Trophoblast cell (in vitro differentiated cells and primary cell): Measurements from ENCODE around the gene RPTOR.
A peak's percentile ranks its signal among the peaks of the same experiment; 100 is the strongest.

ENCODE experiments used
- DNase-seq, 2 donors: peaks; one replicate each; pipeline ENCODE4 v3.0.0-alpha.2; 2016
- H2AFZ ChIP-seq: 2 replicates; pipeline ENCODE4 v1.6.1; 2013; ENCODE audit warnings: low read length, moderate library complexity, mild to moderate bottlenecking; ENCODE audit not compliant: insufficient read depth, poor library complexity
- H2AK5ac ChIP-seq: 2 replicates; pipeline ENCODE4 v1.6.1; 2013; ENCODE audit warnings: mild to moderate bottlenecking, low read length
- H2BK120ac ChIP-seq: 2 replicates; pipeline ENCODE4 v1.6.1; 2013; ENCODE audit warnings: low read length, mild to moderate bottlenecking, moderate library complexity; ENCODE audit not compliant: insufficient read depth, poor library complexity
- H2BK12ac ChIP-seq: 2 replicates; pipeline ENCODE4 v1.6.1; 2013; ENCODE audit warnings: mild to moderate bottlenecking, low read length, moderate library complexity
- H2BK5ac ChIP-seq: 2 replicates; pipeline ENCODE4 v1.6.1; 2013; ENCODE audit warnings: low read length, low read depth, moderate library complexity, mild to moderate bottlenecking; ENCODE audit not compliant: poor library complexity
- H3K14ac ChIP-seq: 2 replicates; pipeline ENCODE4 v1.6.1; 2013; ENCODE audit warnings: mild to moderate bottlenecking, low read length
- H3K18ac ChIP-seq: 2 replicates; pipeline ENCODE4 v1.6.1; 2013; ENCODE audit warnings: mild to moderate bottlenecking, low read length
- H3K23ac ChIP-seq: 2 replicates; pipeline ENCODE4 v1.6.1; 2013; ENCODE audit warnings: low read length
- H3K27ac ChIP-seq: 2 replicates; pipeline ENCODE4 v1.5.1; 2013; ENCODE audit warnings: low read depth, mild to moderate bottlenecking, inconsistent platforms, low read length, moderate library complexity
- H3K27me3 ChIP-seq: 2 replicates; pipeline ENCODE4 v1.6.1; 2013; ENCODE audit warnings: inconsistent platforms, mild to moderate bottlenecking, low read length, moderate library complexity; ENCODE audit not compliant: insufficient read depth
- H3K36me3 ChIP-seq, 2 experiments: 1 replicate in 1 of 2; 2 replicates in 1 of 2; pipeline ENCODE4 v1.6.1; 2013; ENCODE audit warnings: low read length in 2 of 2, mild to moderate bottlenecking in 2 of 2, moderate library complexity in 1 of 2; ENCODE audit not compliant: insufficient read depth in 2 of 2, control insufficient read depth in 1 of 2
- H3K4ac ChIP-seq: 2 replicates; pipeline ENCODE4 v1.6.1; 2013; ENCODE audit warnings: low read depth, mild to moderate bottlenecking, low read length, moderate library complexity
- H3K4me1 ChIP-seq, 2 experiments: 1 replicate in 1 of 2; 2 replicates in 1 of 2; pipeline ENCODE4 v1.6.1; 2013; ENCODE audit warnings: low read length in 2 of 2, mild to moderate bottlenecking in 2 of 2, moderate library complexity in 1 of 2; ENCODE audit not compliant: insufficient read depth in 2 of 2, control insufficient read depth in 1 of 2
- H3K4me2 ChIP-seq: 2 replicates; pipeline ENCODE4 v1.6.1; 2013; ENCODE audit warnings: inconsistent platforms, mild to moderate bottlenecking, low read length, moderate library complexity
- H3K4me3 ChIP-seq: 2 replicates; pipeline ENCODE4 v1.5.1; 2013; ENCODE audit warnings: mild to moderate bottlenecking, low read depth, low read length, inconsistent platforms
- H3K79me1 ChIP-seq: one replicate; pipeline ENCODE4 v1.6.1; 2013; ENCODE audit warnings: low read length
- H3K79me2 ChIP-seq: 2 replicates; pipeline ENCODE4 v1.6.1; 2013; ENCODE audit warnings: low read length, mild to moderate bottlenecking; ENCODE audit not compliant: control insufficient read depth, insufficient read depth, poor library complexity
- H3K9ac ChIP-seq: 2 replicates; pipeline ENCODE4 v1.6.1; 2013; ENCODE audit warnings: mild to moderate bottlenecking, low read length
- H3K9me3 ChIP-seq: 2 replicates; pipeline ENCODE4 v1.6.1; 2013; ENCODE audit warnings: low read depth, mild to moderate bottlenecking, control low read depth, inconsistent platforms, low read length; ENCODE audit not compliant: insufficient read depth
- H4K12ac ChIP-seq: 2 replicates; pipeline ENCODE4 v1.6.1; 2013; ENCODE audit warnings: low read depth, mild to moderate bottlenecking, low read length, moderate library complexity
- H4K8ac ChIP-seq: 2 replicates; pipeline ENCODE4 v1.6.1; 2013; ENCODE audit warnings: low read depth, mild to moderate bottlenecking, low read length, moderate library complexity
- H4K91ac ChIP-seq: one replicate; pipeline ENCODE4 v1.6.1; 2013; ENCODE audit warnings: low read depth, mild to moderate bottlenecking, low read length, moderate library complexity
- WGBS: extraction: QIAGEN DNeasy Blood & Tissue Kit; methylation state at CpG from one replicate; pipeline ENCODE4 v1.1.7; 2013; ENCODE audit warnings: missing lambda C conversion rate; ENCODE audit not compliant: insufficient read length, insufficient coverage; ENCODE audit errors: extremely low coverage; 5-methylcytosine and 5-hydroxymethylcytosine counted together

RPTOR gene

GRCh38 chr17:80740141-80740540, 195.5 kb downstream of the RPTOR start:
- H2BK120ac ChIP-seq: no peak overlapping the region
- no peak overlapping the region for H2BK5ac ChIP-seq
- no peak overlapping the region for H4K8ac ChIP-seq
- no peak overlapping the region for H4K12ac ChIP-seq
- no peak overlapping the region for H2AK5ac ChIP-seq
- no peak for DNase-seq
- H3K27ac ChIP-seq: no peak overlapping the region
- H4K91ac ChIP-seq: no peak overlapping the region
- no peak overlapping the region for H3K4me3 ChIP-seq
- no CpG with 5 or more reads among the region's 3 CpGs for WGBS
- no peak overlapping the region for H3K18ac ChIP-seq
- no peak overlapping the region for H2AFZ ChIP-seq
- no peaks in the 10 kb centered on the region for H3K79me2 ChIP-seq
- no peak overlapping the region for H3K4me2 ChIP-seq
- H3K23ac ChIP-seq: no peak overlapping the region
- H3K4me1 ChIP-seq: no peaks in the 10 kb centered on the region
- peaks cover 3% of the 10 kb centered on the region in 2 experiments for H3K36me3 ChIP-seq
- no peak overlapping the region for H2BK12ac ChIP-seq
- no peak overlapping the region for H3K14ac ChIP-seq
- no peaks in the 10 kb centered on the region for H3K27me3 ChIP-seq
- peaks cover 8% of the 10 kb centered on the region for H3K9me3 ChIP-seq
- no peaks in the 10 kb centered on the region for H3K79me1 ChIP-seq
- H3K9ac ChIP-seq: no peak overlapping the region
- no peak overlapping the region for H3K4ac ChIP-seq

GRCh38 chr17:80742091-80742490, 197.5 kb downstream of the RPTOR start:
- peaks cover 3% of the 10 kb centered on the region in 2 experiments for H3K36me3 ChIP-seq
- peaks cover 8% of the 10 kb centered on the region for H3K9me3 ChIP-seq
- no peak overlapping the region for H3K4ac ChIP-seq
- H4K8ac ChIP-seq: no peak overlapping the region
- H3K27ac ChIP-seq: no peak overlapping the region
- no peak overlapping the region for H2BK12ac ChIP-seq
- no peak for DNase-seq
- no peak overlapping the region for H2BK120ac ChIP-seq
- no peak overlapping the region for H3K9ac ChIP-seq
- H4K91ac ChIP-seq: no peak overlapping the region
- WGBS: no CpG with 5 or more reads among the region's 8 CpGs
- H3K18ac ChIP-seq: no peak overlapping the region
- no peak overlapping the region for H2BK5ac ChIP-seq
- H3K14ac ChIP-seq: no peak overlapping the region
- H2AFZ ChIP-seq: no peak overlapping the region
- H2AK5ac ChIP-seq: no peak overlapping the region
- no peaks in the 10 kb centered on the region for H3K27me3 ChIP-seq
- no peaks in the 10 kb centered on the region for H3K79me1 ChIP-seq
- no peak overlapping the region for H3K23ac ChIP-seq
- no peak overlapping the region for H3K4me3 ChIP-seq
- no peaks in the 10 kb centered on the region for H3K4me1 ChIP-seq
- H3K79me2 ChIP-seq: no peaks in the 10 kb centered on the region
- H3K4me2 ChIP-seq: no peak overlapping the region
- H4K12ac ChIP-seq: no peak overlapping the region

GRCh38 chr17:80742581-80743180, 198.0 kb downstream of the RPTOR start:
- H3K79me1 ChIP-seq: no peaks in the 10 kb centered on the region
- H2AK5ac ChIP-seq: no peak overlapping the region
- H3K4me2 ChIP-seq: no peak overlapping the region
- H2AFZ ChIP-seq: no peak overlapping the region
- peaks cover 8% of the 10 kb centered on the region for H3K9me3 ChIP-seq
- no peak overlapping the region for H4K8ac ChIP-seq
- H3K9ac ChIP-seq: no peak overlapping the region
- no peaks in the 10 kb centered on the region for H3K4me1 ChIP-seq
- no peak overlapping the region for H3K27ac ChIP-seq
- no peaks in the 10 kb centered on the region for H3K79me2 ChIP-seq
- no peak overlapping the region for H2BK5ac ChIP-seq
- no peak overlapping the region for H3K4me3 ChIP-seq
- no peak overlapping the region for H2BK120ac ChIP-seq
- H3K4ac ChIP-seq: no peak overlapping the region
- no peak overlapping the region for H4K12ac ChIP-seq
- DNase-seq: no peak
- no peak overlapping the region for H2BK12ac ChIP-seq
- H3K27me3 ChIP-seq: no peaks in the 10 kb centered on the region
- no peak overlapping the region for H3K18ac ChIP-seq
- peaks cover 3% of the 10 kb centered on the region in 2 experiments for H3K36me3 ChIP-seq
- H3K14ac ChIP-seq: no peak overlapping the region
- no peak overlapping the region for H3K23ac ChIP-seq
- H4K91ac ChIP-seq: no peak overlapping the region
- WGBS: no CpG with 5 or more reads among the region's 7 CpGs

- peaks cover 3% of the 10 kb centered on the region in 2 experiments for H3K36me3 ChIP-seq
- H3K4me3 ChIP-seq: peak overlapping the region; percentile 51
- H3K9me3 ChIP-seq: peaks cover 7% of the 10 kb centered on the region
- H3K27me3 ChIP-seq: no peaks in the 10 kb centered on the region
- WGBS: no CpG with 5 or more reads among the region's 15 CpGs
- H4K8ac ChIP-seq: no peak overlapping the region
- no peak overlapping the region for H4K91ac ChIP-seq
- no peak overlapping the region for H3K23ac ChIP-seq
- H3K4me2 ChIP-seq: no peak overlapping the region
- H3K79me1 ChIP-seq: no peaks in the 10 kb centered on the region
- H3K9ac ChIP-seq: no peak overlapping the region
- no peaks in the 10 kb centered on the region for H3K79me2 ChIP-seq
- no peaks in the 10 kb centered on the region for H3K4me1 ChIP-seq
- no peak overlapping the region for H2BK5ac ChIP-seq
- no peak overlapping the region for H3K14ac ChIP-seq
- no peak overlapping the region for H2BK120ac ChIP-seq
- H2AK5ac ChIP-seq: no peak overlapping the region
- no peak overlapping the region for H3K27ac ChIP-seq
- H2BK12ac ChIP-seq: no peak overlapping the region
- H4K12ac ChIP-seq: no peak overlapping the region
- no peak overlapping the region for H2AFZ ChIP-seq
- DNase-seq: no peak
- H3K4ac ChIP-seq: no peak overlapping the region
- H3K18ac ChIP-seq: no peak overlapping the region
Observed at GRCh38 chr17:80743181-80743771, 198.6 kb downstream of the RPTOR start.
